Activated naive CD8-positive, alpha-beta T cell treated with anti-CD3 and anti-CD28 coated beads, Interleukin-2, amount 50 U/mL, for 16 hours (primary cell): ENCODE data around the gene IL26.

Source experiments
- DNase-seq: peaks from one replicate; pipeline ENCODE4 v3.0.0-alpha.2; 2020; ENCODE audit warnings: low read depth, low spot score

Gene IL26

GRCh38 chr12:68156636-68157035, 69.0 kb downstream of the IL26 start:
- DNase-seq, result no peak

GRCh38 chr12:68154779-68155178, 70.8 kb downstream of the IL26 start:
- DNase-seq, result no peak
